ENCODE data around the gene ZNF324B.
"Not testable (repeated sequence)": the region's sequence is repeated elsewhere in the genome, so short reads cannot be mapped to it uniquely, and the experiment has no call there.

The ZNF324B gene

DNA sequence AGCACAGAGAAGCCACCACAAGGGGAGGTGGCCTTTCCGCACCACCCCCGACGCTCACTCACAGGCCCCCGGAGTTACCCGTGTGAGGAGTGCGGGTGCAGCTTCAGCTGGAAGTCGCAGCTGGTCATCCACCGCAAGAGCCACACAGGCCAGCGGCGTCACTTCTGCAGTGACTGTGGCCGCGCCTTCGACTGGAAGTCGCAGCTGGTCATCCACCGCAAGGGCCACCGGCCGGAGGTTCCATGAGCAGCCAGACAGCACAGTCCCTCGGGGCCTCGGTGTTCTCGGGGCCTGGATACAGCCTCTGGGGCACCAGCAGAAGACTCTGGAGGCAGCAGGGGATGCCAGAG, 29.0 kb downstream of the ZNF324B start:
- no peak for DNase-seq (ENCODE audit: low read depth)

DNA sequence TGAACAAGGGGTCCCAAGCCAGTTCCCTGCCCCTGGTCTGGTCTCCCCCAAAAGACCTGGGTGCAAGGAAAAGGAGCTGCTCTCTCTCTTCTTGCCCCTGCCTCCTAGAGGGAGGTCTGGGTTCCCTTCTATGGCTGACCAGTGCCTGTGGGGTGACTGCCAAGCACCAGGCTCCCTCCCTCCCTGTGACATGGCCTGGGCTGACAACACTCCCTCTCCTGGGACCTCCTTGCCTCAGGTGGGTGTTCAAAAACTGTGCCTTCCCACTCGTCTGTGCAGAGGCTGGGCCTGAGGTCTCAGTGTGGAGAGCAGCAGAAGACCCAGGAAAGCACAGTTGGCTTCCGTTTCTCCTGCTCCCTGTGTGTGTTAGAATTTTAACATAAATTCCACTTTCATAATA, 29.4 kb downstream of the ZNF324B start:
- DNase-seq (ENCODE audit: low read depth): no peak

DNA sequence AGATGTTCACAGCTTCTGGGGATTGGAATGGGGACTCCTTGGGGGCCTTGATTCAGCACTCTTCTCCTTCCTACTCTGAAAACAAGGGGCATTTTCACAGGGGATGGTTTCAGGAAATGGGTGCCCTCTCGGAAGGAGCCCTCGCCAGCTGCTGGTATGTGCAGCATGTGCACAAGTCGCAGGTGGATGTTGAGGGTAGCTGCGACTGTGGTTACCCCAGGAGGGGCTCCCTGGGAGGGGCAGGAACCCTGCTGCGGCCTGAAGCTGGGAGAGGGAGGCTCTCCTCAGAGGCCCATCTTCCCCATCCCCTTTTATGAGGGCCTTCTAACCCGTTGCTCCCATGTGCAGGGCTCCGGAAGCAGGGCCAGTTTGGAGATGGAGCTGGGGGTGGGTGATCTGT, 30.9 kb downstream of the ZNF324B start:
- DNase-seq (ENCODE audit: low read depth): no peak

DNA sequence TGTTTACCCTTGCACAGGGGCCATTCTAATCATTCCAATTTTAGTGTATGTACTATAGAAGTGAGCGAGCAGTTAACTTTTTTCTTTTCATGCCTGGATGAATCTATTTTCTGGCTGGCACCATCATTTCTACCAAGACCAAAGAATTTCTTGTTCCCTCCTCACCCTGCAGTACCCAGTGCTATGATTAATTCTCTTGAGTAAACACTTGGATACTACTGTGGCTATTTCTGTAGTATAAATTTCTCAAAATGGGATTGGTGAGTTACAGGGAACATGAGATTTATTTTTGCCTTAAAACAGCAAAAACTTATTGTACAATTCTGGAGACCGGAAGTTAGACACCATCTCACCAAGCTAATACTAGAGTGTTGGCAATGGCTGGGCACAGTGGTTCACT, 32.4 kb downstream of the ZNF324B start:
- DNase-seq (ENCODE audit: low read depth): no peak

DNA sequence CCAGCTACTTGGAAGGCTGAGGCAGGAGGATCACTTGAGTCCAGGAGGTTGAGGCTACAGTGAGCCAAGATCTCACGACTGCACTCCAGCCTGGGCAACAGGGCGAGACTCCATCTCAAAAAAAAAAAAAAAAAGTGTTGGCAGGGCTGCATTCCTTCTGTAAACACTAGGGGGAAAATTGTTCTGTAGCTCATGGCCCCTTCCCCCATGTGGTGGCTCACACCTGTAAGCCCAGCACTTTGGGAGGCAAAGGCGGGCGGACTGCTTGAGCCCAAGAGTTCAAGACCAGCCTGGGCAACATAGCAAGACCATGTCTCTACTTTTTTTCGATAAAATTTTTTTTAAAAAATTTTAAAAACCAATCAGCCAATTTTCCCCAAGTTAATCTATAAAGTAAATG, 32.9 kb downstream of the ZNF324B start:
- not testable (repeated sequence) for DNase-seq (ENCODE audit: low read depth)

DNA sequence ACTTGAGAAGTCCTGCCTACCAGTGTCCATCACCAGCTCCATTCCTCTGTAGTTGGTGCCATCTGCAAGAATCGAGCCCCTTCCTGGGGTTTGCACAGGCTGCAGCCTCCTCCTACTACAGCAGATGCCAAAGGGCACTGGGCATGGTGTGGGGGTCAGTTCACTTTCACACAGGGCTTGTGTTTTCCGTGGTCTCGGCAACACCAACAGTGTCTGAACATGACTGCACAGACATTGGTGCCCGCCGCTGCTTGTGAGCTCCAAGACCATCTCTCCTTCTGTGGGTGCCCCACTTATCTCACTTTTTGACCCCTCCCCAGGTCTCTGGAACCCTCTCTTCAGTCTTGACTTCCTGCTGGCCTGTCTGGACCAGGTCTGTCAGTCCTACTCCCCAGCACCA, 40.0 kb downstream of the ZNF324B start:
- no peak for DNase-seq (ENCODE audit: low read depth)

DNA sequence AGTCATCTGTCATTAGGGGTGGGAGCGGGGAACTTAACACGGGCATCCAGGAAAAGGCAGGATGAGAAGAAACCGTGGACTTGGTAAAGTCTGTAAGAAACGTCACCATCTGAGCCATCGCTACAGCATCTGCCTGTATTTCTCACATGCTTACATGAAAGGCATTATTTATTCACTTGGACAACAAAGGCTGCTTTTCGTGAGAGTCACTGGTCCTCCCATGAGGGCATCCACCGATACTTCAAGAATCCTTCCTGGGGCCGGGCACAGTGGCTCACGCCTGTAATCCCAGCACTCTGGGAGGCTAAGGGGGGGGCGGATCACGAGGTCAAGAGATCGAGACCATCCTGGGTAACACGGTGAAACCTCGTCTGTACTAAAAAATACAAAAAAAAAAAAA, 40.8 kb downstream of the ZNF324B start:
- DNase-seq (ENCODE audit: low read depth): no peak

DNA sequence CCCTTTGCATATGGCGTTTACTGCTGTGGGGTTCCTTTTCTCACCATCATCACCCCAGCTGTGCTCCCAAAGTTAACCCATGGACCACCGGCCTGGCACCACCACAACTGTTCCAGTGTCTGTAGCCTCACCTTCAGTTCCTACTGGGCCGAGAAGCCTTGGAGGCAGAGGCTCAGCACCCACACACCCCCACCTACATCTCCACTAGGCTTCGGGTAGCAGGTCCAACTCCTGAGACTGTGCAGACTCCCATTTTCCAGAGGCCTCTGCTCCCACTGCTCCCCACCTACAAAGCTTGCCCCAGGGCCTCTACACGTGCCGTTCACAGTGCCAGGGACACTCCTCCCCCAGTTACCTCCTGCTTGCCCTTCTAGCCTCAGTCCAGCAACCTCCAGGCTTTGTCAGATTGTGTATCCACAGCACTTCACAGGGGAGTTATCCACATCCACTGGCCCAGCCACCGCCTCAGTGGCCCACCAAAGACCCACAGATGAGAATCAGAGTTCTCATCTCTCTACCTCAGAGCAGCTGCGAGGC, 46.3 kb downstream of the ZNF324B start:
- no peak for DNase-seq (ENCODE audit: low read depth)

DNA sequence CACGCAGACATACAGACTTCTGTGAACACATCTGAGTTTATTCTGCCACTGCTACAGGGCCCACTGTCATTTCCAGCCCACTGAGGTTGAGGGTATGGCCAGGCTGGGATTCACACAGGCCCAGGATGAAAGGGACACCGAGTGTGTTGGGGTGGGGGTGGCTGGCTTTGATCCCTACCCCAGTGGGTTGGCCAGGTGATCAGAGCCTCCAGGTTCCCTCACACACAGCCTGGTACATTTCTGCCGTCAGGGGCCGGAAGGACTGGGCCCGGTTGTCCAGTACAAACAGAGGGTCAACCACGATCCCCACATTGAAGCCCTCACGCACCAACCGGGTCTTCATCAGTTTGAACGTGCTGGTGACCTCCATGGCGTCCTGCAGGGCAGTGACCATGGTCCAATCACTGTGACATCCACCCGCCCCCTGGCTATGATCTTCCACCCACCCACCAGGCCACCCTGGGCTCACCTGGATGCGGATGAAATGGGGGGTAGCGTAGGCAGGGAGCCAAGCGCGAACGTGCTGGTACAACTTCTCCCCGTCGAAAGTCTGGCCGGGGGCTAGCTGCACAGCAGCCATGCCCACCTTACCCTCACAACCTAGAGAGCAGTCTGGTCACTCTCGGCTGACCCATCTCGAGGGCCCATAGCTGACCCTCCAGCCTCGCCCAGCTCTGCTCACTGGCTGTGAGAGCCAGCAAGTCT, 47.0 kb downstream of the ZNF324B start:
- DNase-seq (ENCODE audit: low read depth): no peak

DNA sequence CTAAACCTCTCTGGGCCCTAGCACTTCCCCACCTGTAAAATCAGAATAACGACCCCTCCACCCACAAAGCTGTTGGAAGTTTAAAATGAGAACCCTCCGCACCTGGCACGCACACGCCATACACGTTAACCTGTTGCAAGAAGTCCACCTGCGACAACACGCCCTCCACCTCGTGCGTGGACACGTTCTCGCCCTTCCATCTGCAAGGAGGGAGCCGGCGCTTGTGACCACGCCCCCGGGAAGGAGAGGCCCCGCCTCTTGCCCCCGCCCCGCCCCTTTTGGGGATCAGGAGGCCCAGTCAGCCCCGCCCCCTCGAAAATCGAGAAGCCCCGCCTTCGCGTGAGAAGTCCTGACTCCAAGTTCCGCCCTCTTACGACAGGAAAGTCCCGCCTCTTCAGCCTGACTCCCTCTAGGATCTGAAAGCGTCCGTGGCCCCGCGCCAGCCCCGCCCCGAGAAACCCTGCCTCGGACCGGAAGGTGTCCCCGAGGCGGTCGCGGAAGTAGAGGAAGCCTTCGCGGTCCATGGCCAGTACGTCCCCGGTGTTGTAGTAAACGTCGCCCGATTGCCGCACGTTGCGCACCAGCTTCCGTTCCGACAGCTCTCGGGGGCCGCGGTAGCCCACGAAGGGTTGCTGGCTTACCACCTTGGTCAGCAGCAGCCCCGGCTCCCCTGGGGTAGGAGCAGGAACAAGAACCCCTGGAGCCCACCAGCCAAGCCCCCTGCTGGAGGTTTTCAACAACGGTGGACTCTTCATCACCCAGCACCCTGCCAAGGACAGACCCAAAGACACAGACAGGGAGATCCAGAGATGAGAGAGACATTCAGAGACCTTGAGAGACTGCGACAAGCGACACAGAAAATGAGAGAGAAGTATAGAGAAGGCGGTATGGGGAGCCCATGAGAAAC, 47.9 kb downstream of the ZNF324B start:
- peak; percentile 91 for DNase-seq (ENCODE audit: low read depth)

DNA sequence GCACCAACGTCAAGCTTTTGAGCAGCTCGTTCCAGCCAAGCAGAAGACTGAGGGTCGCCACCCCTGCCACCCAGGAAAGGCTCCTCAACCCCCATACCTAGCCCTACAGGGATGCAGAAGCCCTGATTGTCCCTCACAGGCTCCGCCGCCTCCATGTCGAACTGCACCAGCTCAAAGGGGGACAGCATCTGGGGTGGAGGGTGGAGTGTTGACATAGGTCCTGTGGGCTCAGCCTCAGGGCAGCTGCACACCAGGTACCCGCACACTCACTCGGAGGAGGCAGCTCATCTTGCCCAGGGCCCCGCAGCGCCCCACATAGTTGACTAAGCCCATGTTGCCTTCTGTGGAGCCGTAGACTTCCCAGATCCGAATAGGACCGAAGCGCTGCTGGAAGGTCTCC, 48.8 kb downstream of the ZNF324B start:
- DNase-seq (ENCODE audit: low read depth): no peak

Measured in stimulated activated CD8-positive, alpha-beta memory T cell treated with anti-CD3 and anti-CD28 coated beads, Interleukin-12 subunit alpha, Interleukin-12 subunit beta, amount 100 ng/mL, for 4 hours (primary cell).